ENCODE measurements around the gene ABCC8. TPM values are rescaled to one million over a fixed set of nuclear protein-coding genes. Genes with fewer than 3 reads are reported as not detected.

The ABCC8 gene
- total RNA-seq, 1 donor from 2014 or later, result 0.58 TPM

- no peak for DNase-seq (ENCODE audit: low spot score)
Measured at GRCh38 chr11:17506314-17506713, 29.7 kb upstream of the ABCC8 start.

DNA sequence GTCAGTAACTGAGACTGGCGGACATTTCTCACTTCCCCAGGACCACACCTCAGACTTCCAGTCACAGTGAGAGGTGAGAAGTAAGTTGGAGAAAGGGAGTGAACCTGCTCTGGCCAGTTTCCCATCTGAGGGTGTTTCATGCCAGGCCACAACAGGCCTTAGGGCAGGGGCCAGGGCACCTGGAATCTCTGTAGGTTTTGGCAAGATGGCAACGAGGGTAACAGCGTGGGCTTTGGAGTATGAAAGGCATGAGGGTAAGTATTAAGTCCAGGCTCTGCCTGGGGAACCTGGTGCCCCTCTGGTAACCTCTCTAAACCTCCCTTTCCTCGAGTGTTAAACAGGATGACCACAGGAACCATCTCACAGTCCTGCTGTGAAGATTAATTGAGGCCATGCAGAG is 28.5 kb upstream of the ABCC8 start:
- DNase-seq (ENCODE audit: low spot score), result no peak

DNA sequence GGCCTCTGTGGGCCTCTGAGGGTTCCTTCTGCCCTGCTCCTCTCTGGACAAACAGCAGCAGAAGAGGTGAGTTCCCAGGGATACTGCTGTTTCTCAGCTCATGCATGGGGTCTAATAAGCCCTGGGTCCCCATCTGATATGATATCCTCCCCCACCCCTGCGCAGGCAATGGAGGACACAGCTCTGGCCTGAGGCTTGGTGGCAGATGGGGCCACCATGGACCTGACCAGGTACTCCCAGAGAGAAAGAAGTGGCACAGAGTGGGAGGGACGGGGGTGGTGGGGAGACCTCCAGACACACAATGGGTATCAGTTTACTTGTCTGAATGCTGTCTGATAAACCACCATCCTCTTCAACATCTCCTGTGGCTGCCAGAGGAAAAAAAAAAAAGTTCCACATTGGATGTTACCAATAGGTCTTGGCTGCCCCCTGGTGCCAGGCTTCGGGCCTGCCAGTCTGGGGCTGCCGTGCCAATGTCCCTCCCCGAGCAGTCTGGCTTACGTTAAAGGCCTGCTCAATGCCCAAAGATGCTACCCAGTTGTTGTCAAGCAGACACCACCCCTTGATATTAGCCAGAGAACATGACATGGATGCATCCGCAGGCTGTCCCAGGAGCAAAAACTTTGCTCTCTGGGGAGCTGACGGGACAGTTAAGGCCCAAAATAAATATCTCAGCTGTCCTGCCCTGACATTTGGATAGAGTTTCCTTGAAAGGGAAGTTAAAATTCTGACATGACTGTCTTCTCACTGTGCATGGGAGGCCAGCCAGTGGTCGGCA is 27.9 kb upstream of the ABCC8 start:
- DNase-seq (ENCODE audit: low spot score), result no peak

GRCh38 chr11:17502630-17503029 is 26.0 kb upstream of the ABCC8 start:
- DNase-seq (ENCODE audit: low spot score), result no peak

DNA sequence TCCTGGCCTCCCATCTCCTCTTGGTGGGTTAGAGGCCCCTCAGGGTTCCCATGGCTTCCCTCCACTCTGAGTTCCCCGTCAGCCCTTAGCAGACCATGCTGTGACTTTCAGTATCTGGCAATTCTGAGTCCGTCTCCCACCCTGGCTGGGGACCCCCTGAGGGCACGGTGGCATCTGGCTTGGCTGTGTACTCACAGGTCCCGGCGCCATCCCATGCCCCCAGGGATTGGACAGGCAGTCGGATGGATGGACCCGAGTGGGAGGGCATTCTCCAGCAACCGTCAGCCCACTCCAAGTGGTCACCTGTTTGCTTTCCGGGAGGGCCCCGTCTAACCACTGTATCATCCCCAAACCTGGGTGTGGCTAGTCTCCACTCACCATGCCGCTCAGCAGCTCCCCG is 24.0 kb upstream of the ABCC8 start:
- no peak for DNase-seq (ENCODE audit: low spot score)

- no peak for DNase-seq (ENCODE audit: low spot score)
Measured at GRCh38 chr11:17498475-17498874, 21.8 kb upstream of the ABCC8 start.

- DNase-seq (ENCODE audit: low spot score), result no peak
Measured at GRCh38 chr11:17498058-17498457, 21.4 kb upstream of the ABCC8 start.

GRCh38 chr11:17496406-17496805 is 19.8 kb upstream of the ABCC8 start:
- DNase-seq (ENCODE audit: low spot score), result no peak

GRCh38 chr11:17494019-17494418 is 17.4 kb upstream of the ABCC8 start:
- no peak for DNase-seq (ENCODE audit: low spot score)

DNA sequence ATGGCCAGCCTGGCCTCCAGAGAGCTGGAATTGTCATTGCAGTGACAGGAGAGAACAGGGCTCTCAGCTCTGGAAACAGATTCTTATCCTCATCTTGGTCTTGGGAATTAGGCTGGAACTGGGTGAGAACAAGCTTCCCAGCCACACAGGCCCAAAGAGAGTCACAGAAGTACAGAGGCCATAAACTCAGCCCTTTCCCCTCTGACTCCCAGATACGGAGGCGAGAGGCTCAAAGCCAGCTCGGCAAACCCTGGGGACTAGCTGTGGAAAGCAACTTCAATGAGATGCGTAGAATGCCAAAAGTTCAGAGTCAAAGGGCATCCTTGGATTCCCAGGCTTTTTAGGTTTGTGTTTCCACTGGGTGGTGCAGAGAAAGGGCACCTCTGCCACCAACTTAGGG is 14.3 kb upstream of the ABCC8 start:
- DNase-seq (ENCODE audit: low spot score), result no peak

- DNase-seq (ENCODE audit: low spot score), result no peak
Measured at GRCh38 chr11:17490232-17490631, 13.6 kb upstream of the ABCC8 start.

GRCh38 chr11:17489751-17490150 is 13.1 kb upstream of the ABCC8 start:
- DNase-seq (ENCODE audit: low spot score), result no peak

- no peak for DNase-seq (ENCODE audit: low spot score)
Measured at GRCh38 chr11:17488563-17488962, 11.9 kb upstream of the ABCC8 start.

DNA sequence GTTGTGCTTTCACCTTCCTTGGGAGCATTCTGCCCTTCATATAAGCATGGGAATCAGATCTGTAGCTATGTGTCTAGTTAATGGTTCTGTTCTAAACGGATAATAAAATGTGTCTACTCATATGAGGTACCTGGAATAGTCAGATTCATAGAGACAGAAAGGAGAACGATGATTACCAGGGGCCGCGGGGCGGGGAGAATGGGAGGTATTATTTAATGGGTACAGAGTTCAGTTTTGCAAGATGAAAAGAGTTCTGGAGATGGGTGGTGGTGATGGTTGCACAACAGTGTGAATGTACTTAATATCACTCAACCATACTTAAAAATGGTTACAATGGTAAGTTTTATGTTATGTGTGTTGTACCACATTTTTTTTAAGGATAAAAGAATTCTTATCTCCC is 10.0 kb upstream of the ABCC8 start:
- no peak for DNase-seq (ENCODE audit: low spot score)

DNA sequence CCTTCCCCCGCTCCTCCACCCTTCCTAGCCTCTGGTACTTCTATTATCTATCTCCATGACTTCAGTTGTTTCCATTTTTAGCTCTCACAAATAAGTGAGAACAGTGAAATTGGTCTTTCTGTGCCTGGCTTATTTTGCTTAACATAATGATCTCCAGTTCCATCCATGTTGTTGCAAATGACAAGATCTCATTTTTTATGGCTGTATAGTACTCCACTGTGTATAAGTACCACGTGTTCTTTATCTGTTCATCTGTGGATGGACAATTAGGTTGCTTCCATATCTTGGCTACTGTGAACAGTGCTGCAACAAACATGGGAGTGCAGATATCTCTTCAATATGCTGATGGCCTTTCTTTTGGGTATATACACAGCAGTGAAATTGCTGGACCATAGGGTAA is 6.9 kb upstream of the ABCC8 start:
- no peak for DNase-seq (ENCODE audit: low spot score)

GRCh38 chr11:17481905-17482304 is 5.3 kb upstream of the ABCC8 start:
- no peak for DNase-seq (ENCODE audit: low spot score)

GRCh38 chr11:17479284-17480214 is 2.9 kb upstream of the ABCC8 start:
- no peak for DNase-seq (ENCODE audit: low spot score)

GRCh38 chr11:17478070-17478469 is 1.4 kb upstream of the ABCC8 start:
- DNase-seq (ENCODE audit: low spot score), result no peak

GRCh38 chr11:17477361-17477760 is 716 bp upstream of the ABCC8 start:
- no peak for DNase-seq (ENCODE audit: low spot score)

GRCh38 chr11:17477084-17477333 is 364 bp upstream of the ABCC8 start:
- DNase-seq (ENCODE audit: low spot score), result no peak

DNA sequence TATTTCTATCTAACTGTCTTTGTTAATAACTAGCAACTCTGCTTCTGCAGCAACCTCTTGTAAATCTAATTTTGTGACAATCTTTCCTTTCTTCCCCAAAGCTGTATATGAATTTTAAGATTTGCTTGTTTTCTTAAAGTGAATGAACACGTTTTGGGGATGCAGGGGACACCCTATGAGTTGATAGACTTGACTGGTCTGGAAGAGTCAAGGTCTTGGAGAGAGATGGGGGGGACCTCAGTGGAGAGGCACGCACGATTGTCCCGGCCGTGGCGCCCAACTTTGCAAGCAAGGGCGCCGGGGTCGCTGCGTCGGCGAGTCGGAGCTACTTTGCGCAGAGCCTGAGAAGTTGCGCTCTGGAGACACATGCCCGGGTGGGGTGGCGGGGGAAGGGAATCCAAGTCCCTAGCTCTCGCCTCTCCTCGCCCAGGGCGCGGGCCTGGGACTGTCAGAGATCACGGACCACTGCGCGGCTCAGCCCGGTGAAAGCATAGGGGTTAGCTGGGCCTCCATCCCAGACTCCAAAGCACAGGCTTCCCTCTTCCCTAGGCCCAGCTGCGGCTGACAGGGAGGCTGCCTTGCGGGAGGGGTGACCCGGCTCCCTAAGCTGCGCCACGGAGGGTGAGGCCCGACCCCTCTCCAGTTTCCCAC is 854 bp downstream of the ABCC8 start:
- DNase-seq (ENCODE audit: low spot score), result no peak

GRCh38 chr11:17473071-17473744 is 3.4 kb downstream of the ABCC8 start:
- no peak for DNase-seq (ENCODE audit: low spot score)
